NCI-H524 (cell line): ENCODE data around the gene STK32B.

Source experiments
- DNase-seq, 2 experiments: peaks; one replicate each; lab custom pipeline; 2025; lab: John Stamatoyannopoulos, UW

STK32B gene

GRCh38 chr4:5365071-5366008 lies 314.1 kb downstream of the STK32B start:
- DNase-seq = no peak

- no peak for DNase-seq
These were observed 314.7 kb downstream of the STK32B start for GRCh38 chr4:5366009-5366386.

DNA sequence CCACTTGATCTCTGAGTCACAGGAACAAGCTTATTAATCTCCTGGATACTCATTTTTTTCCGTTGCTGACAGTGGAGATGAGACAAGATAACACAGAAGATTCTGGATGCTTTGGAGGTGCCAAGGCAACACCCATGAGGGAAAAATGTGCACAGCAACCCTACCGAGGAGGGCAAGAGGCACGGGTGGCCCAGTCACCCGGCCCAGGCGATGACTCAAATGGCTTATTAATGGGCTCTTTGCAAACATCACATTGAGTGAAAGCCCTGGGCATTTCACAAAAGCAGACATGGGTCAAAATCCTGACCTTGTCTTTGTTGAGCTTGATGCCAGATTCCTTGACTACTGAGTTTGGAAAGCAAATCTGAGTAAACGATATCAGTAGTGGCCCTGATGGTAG lies 315.1 kb downstream of the STK32B start:
- no peak for DNase-seq

- DNase-seq = no peak
These were observed 317.1 kb downstream of the STK32B start for GRCh38 chr4:5368426-5368825.

DNA sequence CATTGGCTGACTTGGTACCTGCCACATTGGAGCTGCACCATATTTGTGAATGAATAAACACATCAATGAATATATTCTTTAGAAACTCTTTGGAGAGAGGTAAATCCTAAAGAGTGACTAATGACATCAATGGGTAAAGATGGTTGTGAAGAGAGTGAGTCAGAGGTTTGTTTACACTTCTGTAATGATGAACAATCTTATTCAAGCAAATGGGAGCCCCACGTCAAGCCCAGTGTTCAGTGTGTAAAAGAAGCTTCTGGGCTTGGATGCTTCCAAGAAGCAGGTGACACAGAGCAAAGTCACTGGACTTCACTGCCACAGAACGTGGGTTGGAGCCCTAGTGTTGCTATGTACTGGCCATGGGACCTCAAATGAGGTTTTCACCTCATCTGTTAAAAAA lies 319.0 kb downstream of the STK32B start:
- no peak for DNase-seq

DNA sequence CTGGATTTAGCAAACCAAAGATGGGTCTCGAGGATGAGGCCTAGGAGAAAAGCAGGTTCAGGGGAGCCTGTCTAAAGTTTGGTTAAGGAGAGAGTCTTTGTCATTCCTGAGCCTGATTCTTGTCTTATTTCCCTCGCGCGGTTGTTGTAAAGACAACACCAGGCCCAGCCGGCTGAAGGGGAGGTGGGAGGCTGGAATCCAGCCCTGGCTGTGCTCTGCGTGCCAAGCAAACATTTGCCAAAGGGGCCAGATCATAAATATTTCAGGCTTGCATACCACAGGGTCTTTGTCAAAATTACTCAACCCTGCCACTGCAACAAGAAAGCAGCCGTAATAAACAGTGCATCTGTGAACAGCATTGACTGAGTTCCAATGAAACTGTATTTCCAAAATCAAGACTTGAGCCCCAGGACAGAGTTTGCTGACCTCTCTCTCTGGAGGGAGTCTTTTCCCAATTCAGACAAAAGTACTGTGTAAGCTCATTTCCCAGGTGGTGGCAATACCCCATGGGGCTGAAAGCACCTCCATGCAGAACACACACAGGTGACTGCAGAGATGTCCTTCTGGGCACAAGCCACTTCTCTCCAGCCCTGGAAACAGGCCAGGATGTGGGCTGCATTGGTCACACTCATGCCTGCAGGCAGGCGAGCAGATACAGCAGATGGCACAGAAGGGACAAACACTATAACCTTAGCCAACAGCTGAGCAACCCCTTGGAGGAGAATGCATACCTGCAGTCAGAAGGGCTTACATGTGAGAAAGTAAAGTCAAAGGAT lies 320.3 kb downstream of the STK32B start:
- DNase-seq = peak in 1 of 2 experiments; percentile 21

DNA sequence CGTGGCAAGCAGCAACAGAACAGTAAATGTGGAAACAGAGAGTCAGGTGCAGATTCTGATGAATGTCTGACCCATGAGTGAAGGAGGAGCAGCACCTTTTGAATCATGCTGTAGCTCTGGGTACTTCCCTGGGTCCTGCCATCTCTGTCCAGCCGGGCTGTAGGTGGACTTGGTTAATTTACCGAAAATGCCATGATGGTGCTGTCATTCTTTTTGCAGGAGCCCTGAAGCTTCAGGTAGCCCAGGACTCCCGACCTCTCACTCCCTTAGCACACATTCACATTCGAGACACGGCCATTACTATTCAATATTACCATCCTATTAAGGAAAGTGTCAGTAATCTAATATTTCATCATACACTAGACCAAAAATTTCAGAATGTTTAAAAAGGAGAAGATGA lies 320.9 kb downstream of the STK32B start:
- DNase-seq = no peak

DNA sequence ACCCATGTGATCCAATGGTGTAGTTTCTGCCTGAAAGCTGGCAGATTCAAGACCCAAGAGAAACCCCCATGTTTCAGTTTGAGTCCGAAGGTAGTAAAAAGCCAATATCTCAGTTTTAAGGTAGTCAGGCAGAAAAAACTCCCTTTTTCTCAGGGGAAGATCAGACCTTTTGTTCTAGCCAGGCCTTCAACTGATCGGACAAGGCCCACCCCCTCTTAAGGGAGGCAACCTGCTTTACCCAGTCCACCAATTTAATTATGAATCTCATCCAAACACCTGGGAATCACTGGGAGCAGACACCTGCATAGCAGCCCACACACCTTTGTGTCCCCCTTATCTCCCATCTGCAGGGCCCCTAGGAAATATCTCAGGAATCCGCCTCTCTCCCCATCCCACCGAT lies 322.0 kb downstream of the STK32B start:
- DNase-seq = no peak

GRCh38 chr4:5374592-5374991 lies 323.3 kb downstream of the STK32B start:
- peak in 1 of 2 experiments; percentile 34 for DNase-seq

GRCh38 chr4:5374994-5375393 lies 323.7 kb downstream of the STK32B start:
- DNase-seq = peak in 1 of 2 experiments; percentile 34

GRCh38 chr4:5376015-5376414 lies 324.7 kb downstream of the STK32B start:
- DNase-seq = no peak

- peak in 1 of 2 experiments; percentile 39 for DNase-seq
These were observed 326.7 kb downstream of the STK32B start for GRCh38 chr4:5378002-5378401.

- no peak for DNase-seq
These were observed 328.6 kb downstream of the STK32B start for GRCh38 chr4:5379895-5380294.

- DNase-seq = peak in 1 of 2 experiments; percentile 9
These were observed 330.7 kb downstream of the STK32B start for GRCh38 chr4:5381961-5382441.

DNA sequence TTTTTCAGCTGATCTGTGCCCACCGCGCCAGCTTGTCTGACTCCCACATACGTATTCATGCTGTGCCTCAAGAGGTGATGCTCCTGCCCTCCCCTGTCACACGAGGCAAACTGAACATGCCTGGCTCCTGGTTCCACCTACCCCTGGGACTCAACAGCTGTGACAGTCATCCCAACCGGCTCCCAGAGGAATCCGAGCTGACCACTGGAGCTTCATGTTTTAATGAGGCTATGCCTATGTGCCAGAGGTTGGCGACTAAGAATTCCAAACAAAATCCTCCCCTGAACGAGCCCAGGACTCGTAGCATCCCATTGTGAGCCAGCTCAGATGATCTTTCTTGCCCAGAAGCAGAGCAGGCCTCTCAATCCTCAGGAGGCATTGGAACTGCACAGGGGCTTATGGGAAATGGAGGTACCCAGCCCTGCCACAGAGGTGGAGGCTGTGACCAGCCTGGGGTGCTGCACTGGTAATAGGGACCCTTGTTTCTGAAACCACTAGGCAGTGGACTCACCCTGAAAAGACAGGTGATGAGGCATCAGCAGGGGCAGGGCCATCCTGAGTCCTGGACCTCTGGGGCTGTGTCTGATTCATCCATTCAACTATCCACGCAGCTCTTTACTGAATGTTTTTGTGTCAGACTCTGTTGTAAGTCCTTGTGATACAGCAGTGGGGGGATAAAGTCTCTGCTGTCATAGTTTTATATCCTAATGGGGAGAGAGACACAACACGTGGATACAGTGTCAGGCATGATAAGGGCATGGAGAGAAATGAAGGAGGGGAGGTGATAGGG lies 332.1 kb downstream of the STK32B start:
- DNase-seq = no peak

GRCh38 chr4:5385741-5386311 lies 334.5 kb downstream of the STK32B start:
- DNase-seq = no peak

DNA sequence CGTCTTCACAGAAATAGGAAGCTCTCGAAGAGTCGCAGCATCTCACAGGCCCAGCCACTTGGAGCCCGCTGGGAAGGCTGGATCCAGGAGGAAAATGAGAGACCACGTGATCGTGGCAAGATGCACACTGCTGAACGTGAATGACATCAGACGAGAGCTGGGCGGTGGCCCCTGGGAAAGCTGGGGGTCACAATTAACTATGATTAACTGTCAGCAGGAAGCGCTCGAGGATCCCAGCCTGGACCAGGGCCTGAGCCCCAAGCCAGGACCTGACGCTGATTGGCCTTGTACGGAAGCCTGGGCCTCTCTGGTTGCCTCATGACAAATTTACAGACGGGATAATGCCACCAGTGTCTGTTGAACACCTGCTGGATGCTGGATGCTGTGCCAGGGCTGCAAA lies 335.6 kb downstream of the STK32B start:
- DNase-seq = no peak

DNA sequence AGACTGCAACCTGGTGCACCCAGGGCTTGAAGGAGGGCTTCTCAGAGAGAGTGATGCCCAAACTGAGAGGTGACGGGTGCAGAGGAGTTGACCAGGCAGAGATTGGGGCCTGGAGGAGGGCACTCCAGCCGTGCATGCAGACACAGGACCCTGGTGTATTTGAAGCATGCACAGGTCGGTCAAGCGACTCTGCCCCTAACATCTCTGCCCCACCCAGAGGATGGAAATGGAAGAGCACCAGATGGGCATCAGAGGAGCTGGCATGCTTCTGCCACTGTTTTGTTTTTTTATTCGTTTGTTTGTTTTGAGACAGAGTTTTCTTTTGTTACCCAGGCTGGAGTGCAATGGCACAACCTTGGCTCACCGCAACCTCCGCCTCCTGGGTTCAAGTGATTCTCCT lies 336.2 kb downstream of the STK32B start:
- DNase-seq = peak in 1 of 2 experiments; percentile 19

- no peak for DNase-seq
These were observed 338.6 kb downstream of the STK32B start for GRCh38 chr4:5389756-5390310.

- DNase-seq = no peak
These were observed 340.2 kb downstream of the STK32B start for GRCh38 chr4:5391492-5391891.

DNA sequence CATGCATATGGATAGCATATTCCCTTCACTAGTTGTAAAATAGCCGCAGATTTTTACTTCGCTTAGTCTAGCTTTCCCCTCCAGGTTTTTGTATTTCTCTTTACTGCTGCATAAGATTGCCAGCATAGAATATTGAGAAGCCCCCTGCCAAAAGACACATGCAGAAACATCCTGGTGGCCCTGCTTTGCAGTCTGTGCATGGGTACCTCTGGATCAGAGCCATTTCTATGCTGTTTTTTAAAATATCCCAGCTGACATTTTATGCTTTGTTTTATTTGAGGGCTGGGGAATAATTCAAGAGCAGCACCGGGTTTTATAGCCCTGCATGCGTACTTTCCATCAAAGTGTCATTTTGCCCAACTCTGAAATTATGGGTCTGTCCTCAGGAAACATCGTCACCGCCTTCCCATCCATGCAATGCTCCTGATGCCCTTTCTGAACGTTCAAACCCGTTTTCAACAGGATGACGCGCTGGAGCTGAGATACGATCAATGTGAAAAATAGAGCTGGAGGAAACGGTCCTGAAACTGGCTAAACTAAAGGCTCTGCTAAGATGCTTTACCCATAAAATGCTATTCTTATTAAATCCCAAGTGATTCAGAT lies 342.7 kb downstream of the STK32B start:
- DNase-seq = no peak
